NCI-H1436 (cell line): ENCODE data around the gene ANKRD55.
"Not testable (repeated sequence)": the region's sequence is repeated elsewhere in the genome, so short reads cannot be mapped to it uniquely, and the experiment has no call there.

ENCODE experiments used
- DNase-seq: peaks from one replicate; lab custom pipeline; 2025; lab: John Stamatoyannopoulos, UW

The ANKRD55 gene

GRCh38 chr5:56207537-56207936 lies 25.6 kb downstream of the ANKRD55 start:
- DNase-seq = no peak

GRCh38 chr5:56206126-56206910 lies 26.8 kb downstream of the ANKRD55 start:
- DNase-seq = no peak

GRCh38 chr5:56203936-56204335 lies 29.2 kb downstream of the ANKRD55 start:
- DNase-seq = not testable (repeated sequence)

GRCh38 chr5:56202483-56202882 lies 30.6 kb downstream of the ANKRD55 start:
- DNase-seq = no peak

DNA sequence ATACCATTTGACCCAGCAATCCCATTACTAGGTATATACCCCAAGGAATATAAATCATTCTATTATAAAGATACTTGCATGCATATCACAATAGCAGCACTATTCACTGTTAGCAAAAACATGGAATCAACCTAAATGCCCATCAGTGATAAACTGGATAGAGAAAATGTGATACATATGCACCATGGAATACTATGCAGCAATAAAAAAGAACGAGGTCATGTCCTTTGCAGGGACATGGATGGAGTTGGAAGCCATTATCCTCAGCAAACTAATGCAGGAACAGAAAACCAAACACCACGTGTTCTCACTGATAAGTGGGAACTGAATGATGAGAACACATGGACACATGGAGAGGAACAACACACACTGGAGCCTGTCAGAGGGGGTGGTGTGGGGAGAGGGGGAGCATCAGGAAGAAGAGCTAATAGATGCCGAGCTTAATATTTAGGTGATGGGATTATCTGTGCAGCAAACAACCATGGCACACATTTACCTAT lies 31.3 kb downstream of the ANKRD55 start:
- DNase-seq = not testable (repeated sequence)

GRCh38 chr5:56200971-56201666 lies 32.0 kb downstream of the ANKRD55 start:
- DNase-seq = peak; percentile 64

DNA sequence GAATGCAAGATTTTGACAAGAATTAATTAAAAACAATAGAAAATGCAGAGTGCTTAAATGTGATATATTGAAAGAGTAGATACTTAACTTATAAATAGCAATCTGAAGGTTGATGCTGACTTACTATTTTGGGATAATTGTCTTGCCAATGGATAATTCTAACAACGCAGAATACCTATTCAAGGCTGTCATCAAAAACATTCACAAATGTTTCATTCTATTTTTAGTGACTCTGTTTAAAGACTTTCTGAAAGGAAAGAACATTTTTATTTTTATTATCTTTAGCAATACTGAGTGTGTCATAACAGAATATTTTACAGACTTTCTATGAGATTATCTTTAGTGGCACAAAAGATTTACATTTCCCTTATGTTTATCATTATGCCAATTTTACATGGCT lies 38.1 kb downstream of the ANKRD55 start:
- no peak for DNase-seq

- DNase-seq = no peak
These were observed 40.9 kb downstream of the ANKRD55 start for GRCh38 chr5:56192246-56192645.

GRCh38 chr5:56191656-56192055 lies 41.5 kb downstream of the ANKRD55 start:
- no peak for DNase-seq

DNA sequence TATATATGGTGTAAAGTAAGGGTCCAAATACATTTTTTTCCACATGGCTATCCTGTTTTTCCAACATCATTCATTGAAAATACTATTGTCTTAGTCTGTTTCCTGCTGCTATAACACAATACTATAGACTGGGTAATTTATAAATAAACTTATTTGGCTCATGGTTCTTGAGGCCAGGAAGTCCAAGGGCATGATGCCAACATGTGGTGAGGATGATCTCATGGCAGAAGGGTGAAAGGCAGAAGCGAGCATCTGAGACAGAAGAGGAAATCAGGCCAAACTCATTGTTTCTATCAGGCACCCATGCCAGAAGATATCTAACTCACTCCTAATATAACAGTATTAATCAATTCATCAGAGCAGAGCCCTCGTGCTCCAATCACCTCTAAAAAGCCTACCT lies 42.6 kb downstream of the ANKRD55 start:
- DNase-seq = no peak

DNA sequence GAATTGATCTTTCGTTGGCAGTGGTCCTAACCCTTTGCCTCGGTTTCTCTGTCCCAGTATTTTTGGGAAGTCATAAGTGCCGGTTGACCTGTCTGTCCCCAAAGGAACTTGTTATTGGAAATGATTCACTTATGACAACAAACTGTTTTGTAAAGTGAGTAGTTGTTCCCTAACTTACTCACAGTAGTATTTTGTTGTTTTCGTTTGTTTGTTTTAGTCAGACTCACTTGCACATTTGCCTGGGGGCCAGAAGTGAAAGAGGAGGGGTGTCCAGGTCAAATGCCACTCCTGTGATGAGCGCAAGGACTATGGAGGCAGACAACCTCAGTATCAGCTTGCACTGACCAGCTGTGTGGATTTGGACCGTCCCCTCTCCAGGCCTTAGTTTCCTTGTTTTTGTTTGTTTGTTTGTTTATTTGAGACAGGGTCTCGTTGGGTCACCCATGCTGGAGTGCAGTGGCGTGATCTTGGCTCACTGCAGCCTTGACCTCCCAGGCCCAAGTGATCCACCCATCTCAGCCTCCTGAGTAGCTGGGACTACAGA lies 47.3 kb downstream of the ANKRD55 start:
- DNase-seq = no peak

DNA sequence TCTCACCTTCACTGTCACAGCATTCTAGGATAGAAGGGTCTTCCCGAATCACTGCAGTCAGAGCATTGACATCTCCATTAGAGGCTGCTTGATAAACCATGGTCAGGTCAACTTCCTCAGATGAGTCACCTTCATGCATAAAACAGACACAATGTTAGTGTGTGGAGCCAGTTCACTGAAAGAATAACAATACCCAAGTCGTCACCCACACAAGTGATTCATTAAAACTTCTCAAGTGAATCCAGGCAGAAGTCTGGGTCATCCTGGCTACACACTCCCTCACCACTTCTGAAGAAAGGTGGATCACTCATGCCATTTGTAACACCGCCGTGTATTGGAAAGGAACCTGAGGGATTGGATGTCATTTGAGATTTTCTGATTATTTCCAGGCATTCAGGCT lies 49.6 kb downstream of the ANKRD55 start:
- no peak for DNase-seq

DNA sequence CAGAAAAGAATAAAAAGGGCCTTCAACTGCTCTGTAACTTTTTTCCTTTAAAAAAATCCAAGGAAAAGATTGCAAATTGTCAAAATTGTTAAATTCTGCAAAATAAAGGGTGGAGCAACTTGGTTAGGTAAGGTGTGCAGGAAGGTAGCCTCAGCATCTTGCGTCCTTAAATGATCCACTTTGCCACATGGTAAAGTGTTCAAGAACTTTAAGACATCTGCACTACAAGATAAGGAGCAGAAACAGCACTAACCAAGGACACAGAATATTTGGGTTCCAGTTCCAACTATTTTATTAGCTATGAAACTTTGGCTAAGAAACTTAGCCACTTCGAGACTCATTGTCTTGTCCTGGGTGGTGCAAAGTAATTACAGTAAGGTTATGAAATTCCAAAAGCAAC lies 53.7 kb downstream of the ANKRD55 start:
- no peak for DNase-seq

- no peak for DNase-seq
These were observed 54.3 kb downstream of the ANKRD55 start for GRCh38 chr5:56178823-56179222.

DNA sequence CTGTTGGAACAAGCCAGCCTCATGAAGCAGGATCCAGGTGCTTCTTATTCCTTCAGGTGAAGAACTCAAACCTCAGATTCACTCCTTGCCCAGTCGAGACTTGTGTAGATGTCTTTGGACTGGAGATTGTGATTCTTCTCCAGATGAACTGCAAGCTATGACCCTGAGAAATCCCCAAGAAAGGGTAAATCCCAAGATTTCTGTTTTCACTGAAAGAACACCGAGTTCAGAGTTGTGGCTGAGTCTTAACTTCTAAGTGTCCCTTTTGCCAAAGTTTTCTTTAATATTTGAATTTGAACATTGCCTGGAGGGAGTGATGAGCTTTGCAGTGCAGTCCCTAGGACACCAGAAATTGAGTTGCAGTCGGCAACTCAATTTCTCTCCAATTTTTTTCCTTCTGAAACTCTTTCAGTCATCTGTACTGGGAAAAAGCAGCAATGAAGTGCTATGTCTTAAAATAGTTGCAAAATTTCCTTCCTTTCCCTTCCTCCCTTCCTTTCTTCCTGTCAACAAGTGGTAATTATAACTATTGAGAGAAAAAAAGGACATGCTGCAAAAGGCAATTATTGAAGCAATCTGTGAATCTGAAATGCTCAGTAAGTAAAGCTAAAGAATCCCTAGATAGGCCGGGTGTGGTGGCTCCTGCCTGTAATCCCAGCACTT lies 56.1 kb downstream of the ANKRD55 start:
- no peak for DNase-seq

GRCh38 chr5:56176155-56176798 lies 56.9 kb downstream of the ANKRD55 start:
- no peak for DNase-seq

GRCh38 chr5:56175488-56175887 lies 57.6 kb downstream of the ANKRD55 start:
- DNase-seq = no peak

DNA sequence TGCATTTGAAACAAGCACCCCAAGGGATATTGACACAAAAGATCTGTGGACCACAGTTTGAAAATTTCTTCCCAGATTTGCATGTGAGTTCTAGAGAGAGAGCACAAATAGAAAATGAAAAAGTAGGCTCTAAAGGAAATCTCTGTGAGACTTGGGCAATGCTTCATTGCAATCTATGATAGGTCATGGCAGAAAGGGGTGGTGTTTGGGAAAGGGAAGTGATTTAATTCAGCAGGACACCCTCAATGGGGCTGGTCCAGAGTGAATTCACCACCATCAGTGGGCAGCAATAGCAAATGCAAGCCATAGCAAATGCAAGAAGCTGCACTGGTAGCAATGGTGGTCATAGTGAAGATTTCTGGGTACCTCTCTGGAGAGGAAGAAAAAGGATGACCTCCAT lies 58.1 kb downstream of the ANKRD55 start:
- no peak for DNase-seq

- DNase-seq = no peak
These were observed 60.9 kb downstream of the ANKRD55 start for GRCh38 chr5:56172241-56172640.

GRCh38 chr5:56170557-56170956 lies 62.6 kb downstream of the ANKRD55 start:
- DNase-seq = no peak

DNA sequence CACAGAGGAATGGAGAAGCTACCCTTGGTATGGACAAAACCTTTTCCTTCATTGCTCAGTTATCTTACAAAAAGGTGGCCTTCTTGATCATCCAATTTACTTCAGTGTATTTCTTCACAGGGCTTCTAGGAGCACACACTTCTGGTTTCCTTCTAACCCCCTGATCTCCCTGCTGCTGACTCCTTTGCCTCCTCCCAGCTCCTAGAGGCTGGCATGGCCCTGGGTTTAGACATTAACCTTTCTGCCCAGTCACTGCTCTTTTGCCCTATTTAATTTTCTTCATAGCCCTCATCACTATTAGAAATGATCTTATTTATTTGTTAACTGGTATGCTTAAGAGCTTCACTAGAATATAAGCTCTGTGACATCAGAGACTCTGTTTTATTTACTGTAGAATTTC lies 63.2 kb downstream of the ANKRD55 start:
- DNase-seq = no peak

DNA sequence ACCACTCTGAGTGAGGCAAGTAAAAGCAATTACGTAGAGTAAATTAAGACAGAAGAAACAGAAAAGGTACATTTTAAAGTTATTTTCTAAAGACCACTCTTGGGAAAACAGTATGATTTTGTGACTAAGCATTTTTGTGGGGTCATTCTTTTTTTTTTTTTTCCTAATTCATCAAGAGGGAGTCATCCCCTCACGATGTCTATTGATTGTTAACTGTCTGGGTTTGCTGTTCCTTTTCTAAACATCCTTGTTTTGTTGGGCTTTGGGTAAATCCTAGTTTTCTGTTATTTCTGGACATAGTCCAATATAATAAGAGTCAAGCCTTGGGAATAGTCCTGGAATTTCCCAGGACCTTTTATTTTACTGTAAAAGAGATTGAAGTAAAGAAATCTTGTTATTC lies 63.8 kb downstream of the ANKRD55 start:
- no peak for DNase-seq
